ENCODE data around the gene POU2F1. TPM values are rescaled to one million over a fixed set of nuclear protein-coding genes. Genes with fewer than 3 reads are reported as not detected.

POU2F1 gene
- total and polyA plus RNA-seq, 2 donors (not counting 3 experiments of a cell fraction or from before 2014, with no cell fraction given), result 6.0 to 12.9 TPM

DNA sequence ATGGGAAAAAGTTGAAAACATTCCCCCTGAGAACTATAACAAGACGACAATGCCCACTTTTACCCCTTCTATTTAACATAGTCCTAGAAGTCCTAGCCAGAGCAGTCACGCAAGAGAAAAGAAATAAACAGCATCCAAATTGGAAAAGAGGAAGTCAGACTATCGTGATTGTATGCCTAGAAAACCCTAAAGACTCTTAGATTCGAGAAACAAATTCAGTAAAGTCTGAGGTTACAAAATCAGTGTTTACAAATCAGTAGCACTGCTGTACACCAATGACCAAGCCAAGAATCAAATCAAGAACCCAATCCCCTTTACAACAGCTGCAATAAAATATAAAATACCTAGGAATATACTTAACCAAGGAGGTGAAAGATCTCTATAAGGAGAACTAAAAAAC is 72.4 kb downstream of the POU2F1 start:
- Histone ChIP-seq H3K79me2 (ENCODE audit: control insufficient read depth, insufficient read depth, low read length) (peaks cover 9% of the 10 kb centered on the region), H3K4me2 (ENCODE audit: insufficient read depth, low read length) (no peak overlapping the region), H3K9me3 (replicated peaks; ENCODE audit: control insufficient read depth, insufficient read depth, low read length) (no peaks in the 10 kb centered on the region), H3K4me1 (ENCODE audit: control insufficient read depth, extremely low read depth, insufficient read depth, low read length) (peaks cover 20% of the 10 kb centered on the region), H3K27me3 (ENCODE audit: control insufficient read depth in 2 of 2, insufficient read depth in 2 of 2, low read length in 2 of 2) (no peaks in the 10 kb centered on the region), H2AFZ (ENCODE audit: low read depth, low read length) (no peak overlapping the region), H4K20me1 (replicated peaks; ENCODE audit: control insufficient read depth, extremely low read depth, insufficient read depth, low read length) (no peaks in the 10 kb centered on the region), H3K9me1 (replicated peaks; ENCODE audit: control insufficient read depth, extremely low read depth, insufficient read depth, low read length) (no peaks in the 10 kb centered on the region), H3K27ac (ENCODE audit: insufficient read depth, low read depth, low read length) (no peak overlapping the region), H3K9ac (replicated peaks; ENCODE audit: extremely low read depth, insufficient read depth, low read length) (no peak overlapping the region), H3K4me3 (replicated peaks in 1 of 3; ENCODE audit: insufficient read depth in 1 of 3, low read depth in 1 of 3, low read length in 3 of 3) (no peak overlapping the region), H3K36me3 (ENCODE audit: control insufficient read depth in 2 of 2, extremely low read depth in 1 of 2, insufficient read depth in 2 of 2, low read length in 2 of 2) (no peaks in the 10 kb centered on the region)
- no peak for DNase-seq (ENCODE audit: low read depth, low spot score)
- BruUV-seq (replicated peaks), result no TSS peak
- FAIRE-seq, result no peak
- dilution Hi-C loops (cut with MboI; ENCODE audit: extremely low pct_ligation_motif_present, low sequenced_read_pairs) (no loop called here), intact Hi-C loops (cut with micrococcal nuclease) (no loop called here)
- no peak for TF ChIP-seq POLR2AphosphoS5 (IDR thresholded peaks at IDR 0.05; ENCODE audit: insufficient read depth, low read depth, low read length)
- TF ChIP-seq, protein P1, sequence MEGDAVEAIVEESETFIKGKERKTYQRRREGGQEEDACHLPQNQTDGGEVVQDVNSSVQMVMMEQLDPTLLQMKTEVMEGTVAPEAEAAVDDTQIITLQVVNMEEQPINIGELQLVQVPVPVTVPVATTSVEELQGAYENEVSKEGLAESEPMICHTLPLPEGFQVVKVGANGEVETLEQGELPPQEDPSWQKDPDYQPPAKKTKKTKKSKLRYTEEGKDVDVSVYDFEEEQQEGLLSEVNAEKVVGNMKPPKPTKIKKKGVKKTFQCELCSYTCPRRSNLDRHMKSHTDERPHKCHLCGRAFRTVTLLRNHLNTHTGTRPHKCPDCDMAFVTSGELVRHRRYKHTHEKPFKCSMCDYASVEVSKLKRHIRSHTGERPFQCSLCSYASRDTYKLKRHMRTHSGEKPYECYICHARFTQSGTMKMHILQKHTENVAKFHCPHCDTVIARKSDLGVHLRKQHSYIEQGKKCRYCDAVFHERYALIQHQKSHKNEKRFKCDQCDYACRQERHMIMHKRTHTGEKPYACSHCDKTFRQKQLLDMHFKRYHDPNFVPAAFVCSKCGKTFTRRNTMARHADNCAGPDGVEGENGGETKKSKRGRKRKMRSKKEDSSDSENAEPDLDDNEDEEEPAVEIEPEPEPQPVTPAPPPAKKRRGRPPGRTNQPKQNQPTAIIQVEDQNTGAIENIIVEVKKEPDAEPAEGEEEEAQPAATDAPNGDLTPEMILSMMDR (IDR thresholded peaks at IDR 0.05; ENCODE audit: extremely low read depth in 1 of 2, insufficient read depth in 1 of 2, low read depth in 1 of 2, low read length in 2 of 2), result no peak
- TF ChIP-seq, protein P2, sequence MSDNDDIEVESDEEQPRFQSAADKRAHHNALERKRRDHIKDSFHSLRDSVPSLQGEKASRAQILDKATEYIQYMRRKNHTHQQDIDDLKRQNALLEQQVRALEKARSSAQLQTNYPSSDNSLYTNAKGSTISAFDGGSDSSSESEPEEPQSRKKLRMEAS (IDR thresholded peaks at IDR 0.05; ENCODE audit: insufficient read depth, insufficient read length), result no peak
- TF ChIP-seq JUN (IDR thresholded peaks at IDR 0.05; ENCODE audit: borderline replicate concordance, insufficient read depth, insufficient read length, low read depth), result no peak
- TF ChIP-seq EZH2 (IDR thresholded peaks at IDR 0.05; ENCODE audit: borderline replicate concordance, low read depth, low read length, severe bottlenecking), result no peak
- POLR2A ChIA-PET, result no interaction called here
- CTCF ChIA-PET, result interaction anchor here (0.8 to 2.0 kb wide), 2 partner anchors 13 to 25 kb away, joined by 4 to 7 read pairs; no protein-coding TSS in a partner anchor

DNA sequence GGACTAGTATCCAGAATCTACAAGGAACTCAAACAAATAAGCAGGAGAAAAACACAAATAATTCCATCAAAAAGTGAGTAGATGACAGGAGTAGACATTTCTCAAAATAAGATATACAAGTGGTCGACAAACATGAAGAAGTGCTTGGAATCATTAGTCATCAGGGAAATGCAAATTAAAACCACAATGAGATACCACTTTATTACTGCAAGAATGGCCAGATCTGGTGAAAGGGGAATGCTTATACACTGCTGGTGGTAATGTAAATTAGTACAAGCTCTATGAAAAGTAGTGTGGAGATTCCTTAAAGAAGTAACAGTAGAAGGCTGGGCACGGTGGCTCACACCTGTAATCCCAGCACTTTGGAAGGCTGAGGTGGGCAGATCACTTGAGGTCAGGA is 73.8 kb downstream of the POU2F1 start:
- Histone ChIP-seq H2AFZ (ENCODE audit: low read depth, low read length) (no peak overlapping the region), H3K27me3 (ENCODE audit: control insufficient read depth in 2 of 2, insufficient read depth in 2 of 2, low read length in 2 of 2) (no peaks in the 10 kb centered on the region), H3K36me3 (ENCODE audit: control insufficient read depth in 2 of 2, extremely low read depth in 1 of 2, insufficient read depth in 2 of 2, low read length in 2 of 2) (no peaks in the 10 kb centered on the region), H3K27ac (ENCODE audit: insufficient read depth, low read depth, low read length) (no peak overlapping the region), H3K9me1 (replicated peaks; ENCODE audit: control insufficient read depth, extremely low read depth, insufficient read depth, low read length) (no peaks in the 10 kb centered on the region), H3K4me2 (ENCODE audit: insufficient read depth, low read length) (no peak overlapping the region), H3K4me3 (replicated peaks in 1 of 3; ENCODE audit: insufficient read depth in 1 of 3, low read depth in 1 of 3, low read length in 3 of 3) (no peak overlapping the region), H3K9me3 (replicated peaks; ENCODE audit: control insufficient read depth, insufficient read depth, low read length) (no peaks in the 10 kb centered on the region), H4K20me1 (replicated peaks; ENCODE audit: control insufficient read depth, extremely low read depth, insufficient read depth, low read length) (no peaks in the 10 kb centered on the region), H3K4me1 (ENCODE audit: control insufficient read depth, extremely low read depth, insufficient read depth, low read length) (peaks cover 18% of the 10 kb centered on the region), H3K9ac (replicated peaks; ENCODE audit: extremely low read depth, insufficient read depth, low read length) (no peak overlapping the region), H3K79me2 (ENCODE audit: control insufficient read depth, insufficient read depth, low read length) (peaks cover 8% of the 10 kb centered on the region)
- DNase-seq (ENCODE audit: low read depth, low spot score) (no peak), FAIRE-seq (no peak)
- BruUV-seq (replicated peaks), result no TSS peak
- POLR2A ChIA-PET, result no interaction called here
- CTCF ChIA-PET, result no interaction called here
- TF ChIP-seq, protein P1 (IDR thresholded peaks at IDR 0.05; ENCODE audit: extremely low read depth in 1 of 2, insufficient read depth in 1 of 2, low read depth in 1 of 2, low read length in 2 of 2), result no peak
- TF ChIP-seq EZH2 (IDR thresholded peaks at IDR 0.05; ENCODE audit: borderline replicate concordance, low read depth, low read length, severe bottlenecking) (no peak), MYC (IDR thresholded peaks at IDR 0.05; ENCODE audit: low read depth, low read length) (no peak), POLR2A (IDR thresholded peaks at IDR 0.05; ENCODE audit: low read depth, low read length) (no peak), GATA2 (IDR thresholded peaks at IDR 0.05; ENCODE audit: insufficient read depth, insufficient read length, low read depth, low read length) (no peak), POLR2AphosphoS5 (IDR thresholded peaks at IDR 0.05; ENCODE audit: insufficient read depth, low read depth, low read length) (no peak), JUN (IDR thresholded peaks at IDR 0.05; ENCODE audit: borderline replicate concordance, insufficient read depth, insufficient read length, low read depth) (no peak), FOS (IDR thresholded peaks at IDR 0.05; ENCODE audit: borderline replicate concordance, insufficient read depth, low read length) (no peak)
- TF ChIP-seq, protein P2 (IDR thresholded peaks at IDR 0.05; ENCODE audit: insufficient read depth, insufficient read length), result no peak
- dilution Hi-C loops (cut with MboI; ENCODE audit: extremely low pct_ligation_motif_present, low sequenced_read_pairs), result no loop called here
- intact Hi-C loops (cut with micrococcal nuclease), result no loop called here
